HepG2 (cell line): ENCODE results near the gene FMNL1. TPM values are rescaled to one million over a fixed set of nuclear protein-coding genes. Genes with fewer than 3 reads are reported as not detected.

Experiments used
- ATAC-seq: fragments of 200-7000 bp; cut with Tn5 transposase; 3 replicates; pipeline ENCODE4 v1.9.1; 2020; ENCODE audit warnings: mild to moderate bottlenecking, moderate library complexity
- BruUV-seq: library from RNA; stranded (reverse); fragments of 400-500 nt; replicated peaks from 2 replicates; lab custom pipeline; 2021; lab: Mats Ljungman, UMichigan
- CTCF ChIA-PET: fragments of 300-600 bp; formaldehyde crosslinking; extraction: SDS; loops from one replicate; lab custom pipeline; 2021; ENCODE audit warnings: low total read pairs, inconsistent platforms, low intra/inter-chr PET ratio; lab: Yijun Ruan, JAX
- POLR2A ChIA-PET: fragments of 350-600 bp; sonication (Branson Sonifier 250); formaldehyde crosslinking; loops from one replicate; lab custom pipeline; 2020; ENCODE audit warnings: antibody characterized with exemption, inconsistent platforms; lab: Yijun Ruan, JAX
- DNase-seq: peaks from one replicate; pipeline ENCODE4 v3.0.0-alpha.2; 2015; ENCODE audit warnings: low spot score
- FAIRE-seq: peaks from 3 replicates; lab custom pipeline; 2011; peaks lifted over from hg19 to GRCh38; lab: Jason Lieb, UNC
- H2AFZ ChIP-seq: one replicate; pipeline ENCODE4 v1.6.1; 2011; ENCODE audit warnings: low read length, inconsistent platforms
- H3K27ac ChIP-seq: fragments of 300-600 bp; 3 replicates; pipeline ENCODE4 v1.8.0; 2011; ENCODE audit warnings: mixed run types, mild to moderate bottlenecking, mixed read lengths, low read length, inconsistent platforms; ENCODE audit not compliant: insufficient read depth; ENCODE audit errors: extremely low read length
- H3K27me3 ChIP-seq, 2 experiments: fragments of 200-600 bp in 1 of 2; 2 replicates in 1 of 2; 3 replicates in 1 of 2; pipeline versions ENCODE4 v1.6.0 to v1.8.0; 2011; ENCODE audit warnings: low read length in 2 of 2, mild to moderate bottlenecking in 2 of 2, moderate library complexity in 2 of 2, inconsistent platforms in 1 of 2; ENCODE audit not compliant: insufficient read depth in 2 of 2, control insufficient read depth in 1 of 2
- H3K36me3 ChIP-seq, 2 experiments: fragments of 200-600 bp in 1 of 2; replicated peaks in 1 of 2; 2 replicates in 1 of 2; 3 replicates in 1 of 2; pipeline versions ENCODE4 v1.5.1 to v1.8.0; 2011; ENCODE audit warnings: low read length in 2 of 2, inconsistent platforms in 1 of 2; ENCODE audit not compliant: insufficient read depth in 2 of 2, control insufficient read depth in 1 of 2
- H3K4me1 ChIP-seq: 2 replicates; pipeline ENCODE4 v1.5.1; 2012; ENCODE audit warnings: low read length, inconsistent platforms; ENCODE audit not compliant: insufficient read depth
- H3K4me2 ChIP-seq: 2 replicates; pipeline ENCODE4 v1.6.0; 2011; ENCODE audit warnings: low read depth, low read length, inconsistent platforms
- H3K4me3 ChIP-seq, 3 experiments: fragments of 200-600 bp in 1 of 3; sonication (generic), shearing (Covaris generic) in 1 of 3; replicated peaks in 1 of 3; 2 replicates each; pipeline ENCODE4 v1.5.1; 2011 to 2016; ENCODE audit warnings: low read length in 3 of 3, inconsistent platforms in 2 of 3, low read depth in 2 of 3, mild to moderate bottlenecking in 2 of 3, control low read depth in 1 of 3, mixed read lengths in 1 of 3; ENCODE audit not compliant: insufficient read depth in 1 of 3
- H3K79me2 ChIP-seq: one replicate; pipeline ENCODE4 v1.6.1; 2011; ENCODE audit warnings: low read length, inconsistent platforms; ENCODE audit not compliant: insufficient read depth
- H3K9ac ChIP-seq: 2 replicates; pipeline ENCODE4 v1.6.0; 2011; ENCODE audit warnings: mild to moderate bottlenecking, low read depth, low read length, inconsistent platforms; ENCODE audit not compliant: insufficient read depth
- H3K9me3 ChIP-seq: 2 replicates; pipeline ENCODE4 v1.5.1; 2012; ENCODE audit warnings: mild to moderate bottlenecking, low read length
- H4K20me1 ChIP-seq: 2 replicates; pipeline ENCODE4 v1.6.0; 2011; ENCODE audit warnings: inconsistent platforms, mild to moderate bottlenecking, low read length, moderate library complexity; ENCODE audit not compliant: insufficient read depth
- KLF13 ChIP-seq: sonication (generic); formaldehyde crosslinking; IDR thresholded peaks from 2 replicates; pipeline ENCODE4 v1.4.0; 2020; ENCODE audit warnings: mild to moderate bottlenecking, missing genetic modification reagents
- PHB2 ChIP-seq: fragments of 450-650 bp; IDR thresholded peaks from 2 replicates; pipeline ENCODE4 v1.6.1; 2018; ENCODE audit not compliant: partially characterized antibody
- SRF ChIP-seq: IDR thresholded peaks from 2 replicates; pipeline ENCODE4 v1.6.1; 2011; ENCODE audit warnings: mild to moderate bottlenecking, low read depth, low read length, moderate library complexity
- SRSF1 ChIP-seq: fragments of 200-400 bp; formaldehyde crosslinking; optimal IDR thresholded peaks from 2 replicates; pipeline ENCODE3; 2017; ENCODE audit warnings: mild to moderate bottlenecking, low read depth, low read length, moderate library complexity
- ZBTB7B ChIP-seq: sonication (generic); formaldehyde crosslinking; IDR thresholded peaks from 2 replicates; pipeline ENCODE4 v1.4.0; 2020; ENCODE audit warnings: missing genetic modification reagents
- ZNF570 ChIP-seq: sonication (generic); formaldehyde crosslinking; IDR thresholded peaks from 2 replicates; pipeline ENCODE4 v1.4.0; 2020; ENCODE audit warnings: mild to moderate bottlenecking, missing genetic modification reagents, borderline replicate concordance
- ZNF781 ChIP-seq: sonication (generic); formaldehyde crosslinking; IDR thresholded peaks from 2 replicates; pipeline ENCODE4 v1.5.1; 2020; ENCODE audit warnings: borderline replicate concordance, mild to moderate bottlenecking, missing genetic modification reagents; ENCODE audit errors: not compliant biosample characterization
- WGBS: methylation state at CpG from one replicate; pipeline ENCODE4 v1.1.6; 2017; ENCODE audit warnings: low lambda C conversion rate; 5-methylcytosine and 5-hydroxymethylcytosine counted together
- in situ Hi-C: cut with HindIII; loops from 2 replicates; pipeline ENCODE4 v1.10.0; 2017; ENCODE audit warnings: low pct_unique_long_range_greater_than_20kb; ENCODE audit not compliant: extremely low pct_ligation_motif_present
- intact Hi-C: fragments of 100-400 bp; cut with micrococcal nuclease; formaldehyde crosslinking; loops from one replicate; pipeline ENCODE4 v1.10.0; 2022; ENCODE audit not compliant: unreplicated experiment
- polyA plus RNA-seq, 8 experiments: library from polyadenylated mRNA; depleted of rRNA in 3 of 8; stranded (reverse) in 7 of 8; unstranded in 1 of 8; fragments of >200 nt; fragmentation: Illumina TruSeq in 4 of 8; extraction: Trizol in 4 of 8; gene quantifications; 2 replicates each; pipeline versions ENCODE4 v1.2.1 to v1.2.3, GENCODE V29; 2011 to 2016; ENCODE audit warnings: low read depth in 4 of 8, missing spikeins in 1 of 8, mixed read lengths in 1 of 8; ENCODE audit not compliant: insufficient read depth in 1 of 8
- total RNA-seq, 5 experiments: library from RNA; depleted of rRNA; stranded (reverse); fragments of >200 nt; fragmentation: Illumina TruSeq; extraction: Trizol; gene quantifications; 2 replicates each; pipeline ENCODE4 v1.2.3, GENCODE V29; 2016; ENCODE audit warnings: low read depth in 1 of 5
- TF ChIP-seq, protein P1 (sequence below): sonication (generic); formaldehyde crosslinking; IDR thresholded peaks from 2 replicates; pipeline ENCODE4 v1.5.0; 2020; ENCODE audit warnings: mild to moderate bottlenecking, missing genetic modification reagents
- TF ChIP-seq, protein P2 (sequence below): IDR thresholded peaks from 2 replicates; pipeline ENCODE4 v1.6.1; 2016; ENCODE audit warnings: mild to moderate bottlenecking
- TF ChIP-seq, protein P3 (sequence below): sonication (generic); formaldehyde crosslinking; IDR thresholded peaks from 2 replicates; pipeline ENCODE4 v1.5.0; 2020; ENCODE audit warnings: missing genetic modification reagents

Gene FMNL1
- total and polyA plus RNA-seq, 2 of the 13 experiments (the other 11 are each of a cell fraction or from before 2014, with no cell fraction given) = 0.53 to 0.70 TPM

DNA sequence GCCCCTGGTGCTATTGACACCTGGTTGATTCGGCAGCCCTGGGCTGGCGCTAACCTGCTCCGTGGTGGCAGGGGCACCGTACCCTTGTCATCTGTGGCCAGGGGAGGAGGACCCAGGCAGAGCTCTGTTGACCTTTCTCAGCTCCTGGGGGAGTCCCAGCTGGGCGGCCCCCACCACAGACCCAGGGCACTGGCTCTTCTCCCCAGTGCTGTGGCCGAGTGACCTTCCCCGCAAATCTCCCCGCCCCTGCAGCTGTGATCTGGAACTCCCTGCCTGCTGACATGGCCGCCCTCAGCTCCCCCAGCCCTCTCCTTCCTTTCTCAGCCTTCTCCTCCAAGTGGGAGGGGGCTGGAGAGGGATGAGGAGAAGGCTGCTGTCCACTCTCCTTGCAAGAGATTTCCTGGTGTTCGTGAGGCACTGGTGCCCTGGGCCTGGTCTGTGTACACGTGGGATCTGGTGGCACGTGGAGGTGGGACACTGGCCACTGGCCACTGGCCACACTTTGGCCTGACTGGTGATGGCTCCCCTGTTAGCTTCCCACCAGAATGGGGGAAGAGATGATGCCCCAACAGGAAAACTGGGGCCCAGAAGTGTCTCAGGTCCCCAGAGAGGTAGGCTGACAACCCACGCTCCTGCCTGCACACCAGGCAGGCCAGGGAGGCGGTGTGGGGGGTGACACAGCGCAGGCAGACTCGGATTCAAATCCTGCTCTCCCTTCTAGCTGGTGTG is 8.2 kb downstream of the FMNL1 start:
- H3K36me3 ChIP-seq = no peaks in the 10 kb centered on the region
- H4K20me1 ChIP-seq = no peaks in the 10 kb centered on the region
- in situ Hi-C loops (no loop called here), intact Hi-C loops (loop anchor here (5.0 kb wide), 1 partner anchor 93 kb away; the partner anchor contains the start of gene ACBD4)
- CTCF ChIA-PET = interaction anchor here (1.0 to 3.3 kb wide), 3 partner anchors 11 to 94 kb away, joined by 4 to 31 read pairs (median 6); partner anchors contain the start of gene ACBD4
- no peak overlapping the region for H2AFZ ChIP-seq
- H3K9ac ChIP-seq = no peak overlapping the region
- DNase-seq (no peak), ATAC-seq (no peak), FAIRE-seq (no peak)
- 28% methylated on average over 16 of the region's 16 CpGs for WGBS
- POLR2A ChIA-PET = interaction anchor here (0.6 to 6.0 kb wide), 10 partner anchors 11 to 81 kb away, joined by 3 to 66 read pairs (median 6); partner anchors contain the start of genes HEXIM1 and HEXIM2
- H3K27ac ChIP-seq = no peak overlapping the region
- no peaks in the 10 kb centered on the region for H3K9me3 ChIP-seq
- H3K4me1 ChIP-seq = peaks cover 71% of the 10 kb centered on the region
- peak overlapping the region in 1 of 3 experiments; percentile 62; a peak in 1 of 6 replicates for H3K4me3 ChIP-seq
- peaks cover 8 to 32% of the 10 kb centered on the region in 2 experiments; a peak in 4 of 5 replicates for H3K27me3 ChIP-seq
- no TSS peak for BruUV-seq
- no peaks in the 10 kb centered on the region for H3K79me2 ChIP-seq
- peak overlapping the region; percentile 74 for H3K4me2 ChIP-seq
- TF ChIP-seq, protein P1, sequence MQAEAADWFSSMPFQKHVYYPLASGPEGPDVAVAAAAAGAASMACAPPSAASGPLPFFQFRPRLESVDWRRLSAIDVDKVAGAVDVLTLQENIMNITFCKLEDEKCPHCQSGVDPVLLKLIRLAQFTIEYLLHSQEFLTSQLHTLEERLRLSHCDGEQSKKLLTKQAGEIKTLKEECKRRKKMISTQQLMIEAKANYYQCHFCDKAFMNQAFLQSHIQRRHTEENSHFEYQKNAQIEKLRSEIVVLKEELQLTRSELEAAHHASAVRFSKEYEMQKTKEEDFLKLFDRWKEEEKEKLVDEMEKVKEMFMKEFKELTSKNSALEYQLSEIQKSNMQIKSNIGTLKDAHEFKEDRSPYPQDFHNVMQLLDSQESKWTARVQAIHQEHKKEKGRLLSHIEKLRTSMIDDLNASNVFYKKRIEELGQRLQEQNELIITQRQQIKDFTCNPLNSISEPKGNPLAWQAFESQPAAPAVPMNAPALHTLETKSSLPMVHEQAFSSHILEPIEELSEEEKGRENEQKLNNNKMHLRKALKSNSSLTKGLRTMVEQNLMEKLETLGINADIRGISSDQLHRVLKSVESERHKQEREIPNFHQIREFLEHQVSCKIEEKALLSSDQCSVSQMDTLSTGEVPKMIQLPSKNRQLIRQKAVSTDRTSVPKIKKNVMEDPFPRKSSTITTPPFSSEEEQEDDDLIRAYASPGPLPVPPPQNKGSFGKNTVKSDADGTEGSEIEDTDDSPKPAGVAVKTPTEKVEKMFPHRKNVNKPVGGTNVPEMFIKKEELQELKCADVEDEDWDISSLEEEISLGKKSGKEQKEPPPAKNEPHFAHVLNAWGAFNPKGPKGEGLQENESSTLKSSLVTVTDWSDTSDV = no peak
- 0 out of 2 replicates have a peak, but pooled peaks have one; percentile 27 for TF ChIP-seq ZBTB7B (CRISPR knock-in tag)
- TF ChIP-seq KLF13 (CRISPR knock-in tag) = no peak
- TF ChIP-seq, protein P2, sequence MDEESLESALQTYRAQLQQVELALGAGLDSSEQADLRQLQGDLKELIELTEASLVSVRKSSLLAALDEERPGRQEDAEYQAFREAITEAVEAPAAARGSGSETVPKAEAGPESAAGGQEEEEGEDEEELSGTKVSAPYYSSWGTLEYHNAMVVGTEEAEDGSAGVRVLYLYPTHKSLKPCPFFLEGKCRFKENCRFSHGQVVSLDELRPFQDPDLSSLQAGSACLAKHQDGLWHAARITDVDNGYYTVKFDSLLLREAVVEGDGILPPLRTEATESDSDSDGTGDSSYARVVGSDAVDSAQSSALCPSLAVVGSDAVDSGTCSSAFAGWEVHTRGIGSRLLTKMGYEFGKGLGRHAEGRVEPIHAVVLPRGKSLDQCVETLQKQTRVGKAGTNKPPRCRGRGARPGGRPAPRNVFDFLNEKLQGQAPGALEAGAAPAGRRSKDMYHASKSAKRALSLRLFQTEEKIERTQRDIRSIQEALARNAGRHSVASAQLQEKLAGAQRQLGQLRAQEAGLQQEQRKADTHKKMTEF (CRISPR knock-in tag) = no peak
- TF ChIP-seq, protein P3, sequence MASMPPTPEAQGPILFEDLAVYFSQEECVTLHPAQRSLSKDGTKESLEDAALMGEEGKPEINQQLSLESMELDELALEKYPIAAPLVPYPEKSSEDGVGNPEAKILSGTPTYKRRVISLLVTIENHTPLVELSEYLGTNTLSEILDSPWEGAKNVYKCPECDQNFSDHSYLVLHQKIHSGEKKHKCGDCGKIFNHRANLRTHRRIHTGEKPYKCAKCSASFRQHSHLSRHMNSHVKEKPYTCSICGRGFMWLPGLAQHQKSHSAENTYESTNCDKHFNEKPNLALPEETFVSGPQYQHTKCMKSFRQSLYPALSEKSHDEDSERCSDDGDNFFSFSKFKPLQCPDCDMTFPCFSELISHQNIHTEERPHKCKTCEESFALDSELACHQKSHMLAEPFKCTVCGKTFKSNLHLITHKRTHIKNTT (CRISPR knock-in tag) = no peak
- TF ChIP-seq PHB2 = no peak
- TF ChIP-seq ZNF781 (CRISPR knock-in tag) = no peak
- no peak for TF ChIP-seq SRF
- TF ChIP-seq SRSF1 = peak; percentile 8
- TF ChIP-seq ZNF570 (CRISPR knock-in tag) = no peak
